MM.1S (cell line): ENCODE data around the gene TRNT1.

ENCODE experiments used
- DNase-seq: peaks from one replicate; pipeline ENCODE4 v3.0.0-alpha.2; 2015
- H2AFZ ChIP-seq: fragments of 300-600 bp; sonication (generic); 2 replicates; pipeline ENCODE4 v1.6.0; 2016; ENCODE audit warnings: antibody characterized with exemption, low read length
- H3F3A ChIP-seq: fragments of 300-600 bp; sonication (generic); 2 replicates; pipeline ENCODE4 v1.6.1; 2016; ENCODE audit warnings: mild to moderate bottlenecking, antibody characterized with exemption, low read length, moderate library complexity, mixed read lengths; ENCODE audit not compliant: insufficient read depth
- H3K27ac ChIP-seq: fragments of 300-600 bp; sonication (generic); 2 replicates; pipeline ENCODE4 v1.5.1; 2016; ENCODE audit warnings: mild to moderate bottlenecking, low read length
- H3K27me3 ChIP-seq: fragments of 300-600 bp; sonication (generic); replicated peaks from 2 replicates; pipeline ENCODE4 v1.6.0; 2016; ENCODE audit warnings: low read length; ENCODE audit not compliant: insufficient read depth
- H3K36me3 ChIP-seq: fragments of 300-600 bp; sonication (generic); replicated peaks from 2 replicates; pipeline ENCODE4 v1.6.1; 2016; ENCODE audit warnings: mild to moderate bottlenecking, low read length, mixed read lengths; ENCODE audit not compliant: insufficient read depth
- H3K4me1 ChIP-seq: fragments of 300-600 bp; sonication (generic); 2 replicates; pipeline ENCODE4 v1.6.1; 2016; ENCODE audit warnings: low read length, mixed read lengths
- H3K4me2 ChIP-seq: fragments of 300-600 bp; sonication (generic); 2 replicates; pipeline ENCODE4 v1.6.0; 2016; ENCODE audit warnings: low read depth, low read length
- H3K4me3 ChIP-seq: fragments of 300-600 bp; sonication (generic); 2 replicates; pipeline ENCODE4 v1.5.1; 2016; ENCODE audit warnings: low read length, mixed read lengths
- H3K79me2 ChIP-seq: fragments of 300-600 bp; sonication (generic); 2 replicates; pipeline ENCODE4 v1.6.1; 2016; ENCODE audit warnings: mixed run types, low read length, mixed read lengths
- H3K9ac ChIP-seq: fragments of 300-600 bp; sonication (generic); 2 replicates; pipeline ENCODE4 v1.6.1; 2016; ENCODE audit warnings: low read length, mixed read lengths
- H3K9me2 ChIP-seq: fragments of 300-600 bp; sonication (generic); replicated peaks from 2 replicates; pipeline ENCODE4 v1.6.1; 2016; ENCODE audit warnings: mild to moderate bottlenecking, low read length, mixed read lengths; ENCODE audit not compliant: insufficient read depth
- H3K9me3 ChIP-seq: fragments of 300-600 bp; sonication (generic); replicated peaks from 2 replicates; pipeline ENCODE4 v1.6.1; 2016; ENCODE audit warnings: mild to moderate bottlenecking, low read length, mixed read lengths; ENCODE audit not compliant: insufficient read depth
- H4K20me1 ChIP-seq: fragments of 300-600 bp; sonication (generic); 2 replicates; pipeline ENCODE4 v1.6.1; 2016; ENCODE audit warnings: mild to moderate bottlenecking, low read length, moderate library complexity, mixed read lengths; ENCODE audit not compliant: insufficient read depth
- EZH2 ChIP-seq: fragments of 300-600 bp; sonication (generic); optimal IDR thresholded peaks from 2 replicates; pipeline ENCODE3; 2017; ENCODE audit warnings: low read depth, mild to moderate bottlenecking, antibody characterized with exemption, low read length, mixed read lengths
- EZH2phosphoT487 ChIP-seq: fragments of 300-600 bp; sonication (generic); IDR thresholded peaks from 2 replicates; pipeline ENCODE4 v1.6.1; 2018; ENCODE audit warnings: antibody characterized with exemption, low read length
- TF ChIP-seq, protein P1 (sequence below): fragments of 300-600 bp; sonication (generic); IDR thresholded peaks from 2 replicates; pipeline ENCODE4 v1.5.1; 2016; ENCODE audit warnings: antibody characterized with exemption, low read length, mixed read lengths

Gene TRNT1

DNA sequence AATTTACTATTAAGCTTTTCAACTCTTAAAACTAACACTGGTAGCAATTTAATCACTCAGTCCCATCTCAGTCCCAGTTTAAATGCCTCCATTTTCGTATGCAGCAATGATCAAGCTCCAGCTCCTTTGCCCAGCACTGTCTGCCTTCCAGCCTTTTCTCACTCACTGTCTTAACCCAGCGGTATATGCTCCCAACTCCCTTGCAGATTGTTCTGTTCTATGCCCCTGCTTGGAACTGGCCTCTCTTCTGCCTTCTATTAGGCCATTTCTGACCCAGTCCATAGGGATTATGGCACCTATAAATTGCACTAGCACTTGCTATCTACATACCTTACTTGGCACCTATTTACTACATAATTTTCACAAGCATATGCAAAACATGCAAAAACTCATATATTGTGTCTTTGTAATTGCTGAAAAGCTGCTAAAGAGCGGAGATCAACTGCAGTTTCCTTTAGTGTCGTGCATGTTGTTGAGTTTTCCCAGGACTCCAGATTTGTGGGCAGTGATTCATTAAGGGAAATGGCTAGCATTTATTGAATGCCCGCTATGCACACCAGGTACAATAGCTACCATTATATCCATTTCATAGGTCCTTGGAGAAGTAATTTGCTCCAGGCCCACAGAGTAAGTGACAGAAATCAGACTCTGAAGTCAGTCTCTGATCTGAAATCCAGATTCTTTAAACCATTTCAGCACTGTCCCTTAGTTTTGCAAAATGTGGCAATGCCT lies 28.3 kb downstream of the TRNT1 start:
- H3K9me3 ChIP-seq, result no peaks in the 10 kb centered on the region
- no peaks in the 10 kb centered on the region for H3K27me3 ChIP-seq
- H3K79me2 ChIP-seq, result no peaks in the 10 kb centered on the region
- no peaks in the 10 kb centered on the region for H4K20me1 ChIP-seq
- TF ChIP-seq, protein P1, sequence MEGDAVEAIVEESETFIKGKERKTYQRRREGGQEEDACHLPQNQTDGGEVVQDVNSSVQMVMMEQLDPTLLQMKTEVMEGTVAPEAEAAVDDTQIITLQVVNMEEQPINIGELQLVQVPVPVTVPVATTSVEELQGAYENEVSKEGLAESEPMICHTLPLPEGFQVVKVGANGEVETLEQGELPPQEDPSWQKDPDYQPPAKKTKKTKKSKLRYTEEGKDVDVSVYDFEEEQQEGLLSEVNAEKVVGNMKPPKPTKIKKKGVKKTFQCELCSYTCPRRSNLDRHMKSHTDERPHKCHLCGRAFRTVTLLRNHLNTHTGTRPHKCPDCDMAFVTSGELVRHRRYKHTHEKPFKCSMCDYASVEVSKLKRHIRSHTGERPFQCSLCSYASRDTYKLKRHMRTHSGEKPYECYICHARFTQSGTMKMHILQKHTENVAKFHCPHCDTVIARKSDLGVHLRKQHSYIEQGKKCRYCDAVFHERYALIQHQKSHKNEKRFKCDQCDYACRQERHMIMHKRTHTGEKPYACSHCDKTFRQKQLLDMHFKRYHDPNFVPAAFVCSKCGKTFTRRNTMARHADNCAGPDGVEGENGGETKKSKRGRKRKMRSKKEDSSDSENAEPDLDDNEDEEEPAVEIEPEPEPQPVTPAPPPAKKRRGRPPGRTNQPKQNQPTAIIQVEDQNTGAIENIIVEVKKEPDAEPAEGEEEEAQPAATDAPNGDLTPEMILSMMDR, result no peak
- TF ChIP-seq EZH2phosphoT487 (no peak), EZH2 (no peak)
- H3K4me3 ChIP-seq, result no peak overlapping the region
- no peak overlapping the region for H2AFZ ChIP-seq
- H3K9me2 ChIP-seq, result no peaks in the 10 kb centered on the region
- no peak overlapping the region for H3K27ac ChIP-seq
- no peaks in the 10 kb centered on the region for H3K4me1 ChIP-seq
- peaks cover 20% of the 10 kb centered on the region for H3K36me3 ChIP-seq
- H3F3A ChIP-seq, result 0 out of 2 replicates have a peak, but pooled peaks cover 2% of the 10 kb centered on the region
- DNase-seq, result no peak
- no peak overlapping the region for H3K4me2 ChIP-seq
- no peak overlapping the region for H3K9ac ChIP-seq

DNA sequence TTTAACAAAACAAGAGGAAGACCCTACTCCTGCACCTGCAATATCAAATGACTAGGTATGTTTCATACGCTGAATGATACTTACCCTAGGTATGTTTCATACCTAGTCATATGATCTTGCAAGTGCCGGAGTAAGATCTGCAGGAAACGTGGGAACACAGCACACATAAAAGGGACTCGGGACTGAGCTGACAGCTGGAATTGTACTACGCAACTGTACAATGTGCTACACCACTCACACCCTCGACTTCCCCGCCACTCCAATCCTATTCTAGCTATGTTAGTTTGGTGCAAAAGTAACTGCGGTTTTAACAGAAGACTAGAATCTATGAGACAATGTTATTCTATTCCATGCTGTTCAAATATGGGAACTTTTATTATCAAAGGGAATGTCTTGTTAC lies 30.7 kb downstream of the TRNT1 start:
- peaks cover 18% of the 10 kb centered on the region for H3K36me3 ChIP-seq

DNA sequence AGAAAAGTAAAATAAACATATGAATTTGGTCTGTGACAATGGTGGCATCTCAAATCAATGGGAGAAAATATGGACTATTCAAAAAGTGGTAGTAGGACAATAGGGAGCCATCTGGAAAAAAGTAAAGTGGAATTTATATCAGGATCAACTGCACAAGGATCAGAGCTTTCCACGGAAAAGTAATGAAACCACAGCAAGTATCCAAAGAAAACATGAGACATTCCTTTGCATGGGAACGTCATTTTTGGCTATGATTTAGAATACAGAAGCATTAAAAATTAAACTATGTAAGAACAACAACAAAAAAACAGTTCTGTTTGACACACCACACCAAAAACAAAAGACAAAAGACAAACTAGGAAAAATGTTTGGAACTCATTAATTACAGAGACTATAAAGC lies 34.1 kb downstream of the TRNT1 start:
- TF ChIP-seq, protein P1, result no peak
- TF ChIP-seq EZH2phosphoT487 (no peak), EZH2 (no peak)
- no peak overlapping the region for H3K4me3 ChIP-seq

More for the DNA sequence above, 30.7 kb downstream of the TRNT1 start:
- Histone ChIP-seq H3K79me2 (0 out of 2 replicates have a peak, but pooled peaks cover 4% of the 10 kb centered on the region), H4K20me1 (no peaks in the 10 kb centered on the region), H3K9ac (no peak overlapping the region), H2AFZ (no peak overlapping the region), H3K4me1 (no peaks in the 10 kb centered on the region), H3K4me3 (no peak overlapping the region), H3F3A (0 out of 2 replicates have a peak, but pooled peaks cover 2% of the 10 kb centered on the region), H3K27ac (no peak overlapping the region), H3K27me3 (no peaks in the 10 kb centered on the region), H3K9me3 (no peaks in the 10 kb centered on the region), H3K9me2 (no peaks in the 10 kb centered on the region), H3K4me2 (no peak overlapping the region)
- TF ChIP-seq EZH2 (no peak), EZH2phosphoT487 (no peak)
- TF ChIP-seq, protein P1, result no peak
- no peak for DNase-seq

More for the DNA sequence above, 34.1 kb downstream of the TRNT1 start:
- Histone ChIP-seq H2AFZ (no peak overlapping the region), H3K27me3 (no peaks in the 10 kb centered on the region), H4K20me1 (no peaks in the 10 kb centered on the region), H3K4me2 (no peak overlapping the region), H3K9me3 (no peaks in the 10 kb centered on the region), H3K36me3 (0 out of 2 replicates have a peak, but pooled peaks cover 3% of the 10 kb centered on the region), H3F3A (no peaks in the 10 kb centered on the region), H3K9me2 (no peaks in the 10 kb centered on the region), H3K79me2 (0 out of 2 replicates have a peak, but pooled peaks cover 4% of the 10 kb centered on the region), H3K9ac (no peak overlapping the region), H3K4me1 (no peaks in the 10 kb centered on the region), H3K27ac (no peak overlapping the region)
- no peak for DNase-seq
